ENCODE measurements around the gene GDF11. TPM values are rescaled to one million over a fixed set of nuclear protein-coding genes. Genes with fewer than 3 reads are reported as not detected.

The GDF11 gene
- total RNA-seq, 8 experiments from 2014 or later: 3.6 to 35.9 (median 9.1) TPM

GRCh38 chr12:55797068-55797467, 54.1 kb downstream of the GDF11 start:
- in situ Hi-C loops (cut with MboI; ENCODE audit: low pct_unique_long_range_greater_than_20kb in 2 of 9, low sequenced_read_pairs in 9 of 9, unreplicated experiment in 9 of 9): loop anchor here in 1 of 9 experiments (10.0 kb wide), 1 partner anchor 52 kb away; the partner anchor contains the start of gene GDF11
- 36 to 82% (median 47%) methylated on average over 3 to 5 of the region's 5 CpGs; no CpG with 5 or more reads in 1 of the 10 experiments for WGBS, 10 experiments
- H3K4me3 ChIP-seq: no peak overlapping the region
- H3K4me1 ChIP-seq (replicated peaks in 1 of 2): no peaks in the 10 kb centered on the region
- H3K27ac ChIP-seq: no peak overlapping the region
- peak in 3 of 8 experiments; percentile 36 to 44 (median 44) for ATAC-seq (replicated peaks in 6 of 8)

GRCh38 chr12:55797550-55797949, 54.6 kb downstream of the GDF11 start:
- WGBS, 10 experiments: 46 to 100% (median 82%) methylated on average over 1 to 4 of the region's 4 CpGs
- Histone ChIP-seq H3K27ac (no peak overlapping the region), H3K4me3 (no peak overlapping the region), H3K4me1 (replicated peaks in 1 of 2) (no peaks in the 10 kb centered on the region)
- ATAC-seq (replicated peaks in 6 of 8): no peak
- in situ Hi-C loops (cut with MboI; ENCODE audit: low pct_unique_long_range_greater_than_20kb in 2 of 9, low sequenced_read_pairs in 9 of 9, unreplicated experiment in 9 of 9): loop anchor here in 1 of 9 experiments (10.0 kb wide), 1 partner anchor 53 kb away; the partner anchor contains the start of gene GDF11

Other genes starting within 250 kb of the GDF11 start
- under 1 TPM in 3 of 8 experiments, not detected in 5; 0.10 to 0.28 (median 0.21) TPM for gene OR6C4, start 193.5 kb upstream of the GDF11 start, total RNA-seq
- under 1 TPM in 1 of 8 experiments, not detected in 7; 0.28 TPM for gene OR2AP1, start 170.7 kb upstream of the GDF11 start, total RNA-seq
- 1 to 10 TPM in 1 of 8 experiments, under 1 TPM in 2, not detected in 5; 0.25 to 1.1 (median 0.45) TPM for gene OR10P1, start 106.2 kb upstream of the GDF11 start, total RNA-seq
- 10 to 100 TPM in 5 of 8 experiments, 1 to 10 TPM in 2, under 1 TPM in 1; 0.92 to 26.2 (median 12.3) TPM for gene ITGA7, start 35.2 kb upstream of the GDF11 start, total RNA-seq
- gene BLOC1S1, start 27.1 kb upstream of the GDF11 start, total RNA-seq: 100 to 1,000 TPM in 5 of 8 experiments, 10 to 100 TPM in 3; 65.7 to 166 (median 109) TPM
- gene RDH5, start 22.7 kb upstream of the GDF11 start, total RNA-seq: 10 to 100 TPM in 1 of 8 experiments, 1 to 10 TPM in 7; 1.4 to 23.6 (median 3.6) TPM
- 1,000 to 10,000 TPM in 1 of 8 experiments, 100 to 1,000 TPM in 7; 313 to 1,570 (median 525) TPM for gene CD63, start 14.1 kb upstream of the GDF11 start, total RNA-seq
- 100 to 1,000 TPM in 5 of 8 experiments, 10 to 100 TPM in 3; 81.9 to 148 (median 114) TPM for gene SARNP, start 74.6 kb downstream of the GDF11 start, total RNA-seq
- 10 to 100 TPM; 13.1 to 42.0 (median 25.4) TPM for gene ORMDL2, start 74.9 kb downstream of the GDF11 start, total RNA-seq
- 10 to 100 TPM; 22.0 to 41.1 (median 29.8) TPM for gene DNAJC14, start 86.5 kb downstream of the GDF11 start, total RNA-seq
- gene MMP19, start 99.8 kb downstream of the GDF11 start, total RNA-seq: 1 to 10 TPM in 5 of 8 experiments, under 1 TPM in 3; 0.16 to 3.8 (median 1.3) TPM
- gene PYM1, start 184.8 kb downstream of the GDF11 start, total RNA-seq: 10 to 100 TPM; 20.1 to 44.4 (median 31.7) TPM
- 10 to 100 TPM in 4 of 8 experiments, 1 to 10 TPM in 4; 3.4 to 63.0 (median 9.2) TPM for gene DGKA, start 188.0 kb downstream of the GDF11 start, total RNA-seq
- gene PMEL, start 222.9 kb downstream of the GDF11 start, total RNA-seq: 10 to 100 TPM in 1 of 8 experiments, 1 to 10 TPM in 6, under 1 TPM in 1; 0.86 to 14.4 (median 1.7) TPM
- gene CDK2, start 223.7 kb downstream of the GDF11 start, total RNA-seq: 10 to 100 TPM in 4 of 8 experiments, 1 to 10 TPM in 4; 6.0 to 43.0 (median 15.8) TPM
- gene RAB5B, start 231.0 kb downstream of the GDF11 start, total RNA-seq: 10 to 100 TPM; 56.3 to 95.6 (median 76.0) TPM